GM12872 (cell line): ENCODE data around the gene B3GNT4.

Experiments used
- CTCF ChIP-seq: IDR thresholded peaks from 3 replicates; pipeline ENCODE4 v1.5.1; 2011; ENCODE audit warnings: low read depth, mild to moderate bottlenecking, low read length, moderate library complexity; ENCODE audit not compliant: insufficient read depth

Gene B3GNT4

DNA sequence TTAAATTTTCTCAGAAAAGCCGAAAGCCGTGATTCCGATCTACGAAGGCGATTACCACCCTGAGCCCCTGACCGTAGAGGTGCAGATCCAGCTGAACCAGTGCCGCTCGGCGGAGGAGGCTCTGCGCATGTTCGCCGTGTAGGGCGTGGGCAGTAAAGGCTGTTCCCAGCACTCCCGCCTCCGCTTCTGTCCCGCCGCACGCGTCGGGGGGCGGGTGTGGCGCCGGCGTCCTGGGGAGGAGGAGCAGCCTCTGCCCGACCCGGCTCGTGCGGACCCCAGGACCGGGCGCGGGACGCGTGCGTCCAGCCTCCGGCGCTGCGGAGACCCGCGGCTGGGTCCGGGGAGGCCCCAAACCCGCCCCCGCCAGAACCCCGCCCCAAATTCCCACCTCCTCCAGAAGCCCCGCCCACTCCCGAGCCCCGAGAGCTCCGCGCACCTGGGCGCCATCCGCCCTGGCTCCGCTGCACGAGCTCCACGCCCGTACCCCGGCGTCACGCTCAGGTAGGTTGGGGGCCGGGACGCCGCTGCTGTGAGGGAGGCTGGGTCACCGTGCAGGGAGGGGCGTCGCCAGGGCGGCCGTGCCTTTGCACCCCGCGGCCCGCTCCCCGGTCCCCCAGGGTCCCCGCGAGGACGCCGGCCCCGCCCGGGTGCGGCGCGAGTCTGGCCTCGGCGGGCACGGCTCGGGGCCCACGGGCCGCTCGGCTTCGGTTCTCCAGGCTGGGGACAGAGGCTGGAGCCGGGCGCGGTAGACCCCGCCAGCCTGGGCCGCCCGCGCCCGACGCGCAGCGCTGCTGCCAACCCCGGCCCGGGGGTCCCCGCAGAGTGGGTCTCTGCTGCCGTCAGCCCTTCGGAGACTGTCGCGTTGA is at the start of gene B3GNT4:
B3GNT4 (plus strand) TSS at position 409 of the 866 bp plus-strand sequence. CDS start 910 bp downstream, outside the sequence.
- no peak for TF ChIP-seq CTCF

GRCh38 chr12:122155705-122156104 is 47.8 kb upstream of the B3GNT4 start:
- no peak for TF ChIP-seq CTCF

- TF ChIP-seq CTCF, result no peak
Measured at GRCh38 chr12:122158700-122159285, 44.7 kb upstream of the B3GNT4 start.

GRCh38 chr12:122159882-122160281 is 43.6 kb upstream of the B3GNT4 start:
- no peak; the same call in 2 of the 3 replicates for TF ChIP-seq CTCF

DNA sequence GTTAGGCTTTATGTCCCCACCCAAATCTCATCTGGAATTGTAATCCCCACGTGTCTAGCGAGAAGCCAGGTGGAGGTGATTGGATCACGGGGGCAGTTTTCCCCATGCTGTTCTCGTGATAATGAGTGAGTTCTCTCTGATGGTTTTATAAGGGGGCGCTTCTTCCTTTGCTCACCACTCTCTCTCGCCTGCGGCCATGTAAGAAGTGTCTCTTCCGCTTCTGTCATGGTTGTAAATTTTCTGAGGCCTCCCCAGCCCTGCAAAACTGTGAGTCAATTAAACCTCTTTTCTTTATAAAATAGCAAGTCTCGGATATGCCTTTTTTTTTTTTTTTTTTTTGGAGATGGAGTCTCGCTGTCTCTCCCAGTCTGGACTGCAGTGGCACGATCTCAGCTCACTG is 42.7 kb upstream of the B3GNT4 start:
- no peak for TF ChIP-seq CTCF

GRCh38 chr12:122161682-122162081 is 41.8 kb upstream of the B3GNT4 start:
- TF ChIP-seq CTCF, result no peak

DNA sequence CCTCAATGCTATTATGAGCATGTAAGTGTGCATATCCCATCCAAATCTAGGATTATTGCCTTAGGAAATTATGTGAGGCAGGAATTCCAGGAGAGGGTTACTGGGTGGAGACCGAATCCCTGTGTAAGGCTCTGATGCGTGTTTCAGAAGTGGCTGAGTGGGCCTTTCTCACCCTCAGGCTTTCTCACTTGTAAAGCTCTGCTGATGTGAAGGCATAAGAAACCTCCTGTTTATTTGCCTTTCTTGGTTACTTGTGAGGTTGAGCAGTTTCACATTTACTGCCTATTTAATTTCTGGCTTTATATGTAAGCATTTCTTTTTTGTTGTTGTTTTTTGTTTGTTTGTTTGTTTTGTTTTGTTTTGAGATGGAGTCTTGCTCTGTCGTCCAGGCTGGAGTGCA is 40.5 kb upstream of the B3GNT4 start:
- TF ChIP-seq CTCF, result no peak
